ENCODE results near the gene LINGO4. TPM values are rescaled to one million over a fixed set of nuclear protein-coding genes. Genes with fewer than 3 reads are reported as not detected.

The LINGO4 gene
- total RNA-seq, 1 donor from 2014 or later = under 0.01 TPM

GRCh38 chr1:151846062-151846568 lies 40.9 kb upstream of the LINGO4 start:
- Histone ChIP-seq H3K9me3 (ENCODE audit: control insufficient read depth in 3 of 3, low read length in 3 of 3) (no peaks in the 10 kb centered on the region), H3K27me3 (ENCODE audit: control insufficient read depth in 3 of 3, insufficient read depth in 3 of 3, low read length in 3 of 3) (peaks cover 10 to 28% (median 15%) of the 10 kb centered on the region in 3 donors), H3K4me1 (ENCODE audit: control insufficient read depth in 3 of 3, insufficient read depth in 3 of 3, low read length in 3 of 3) (no peaks in the 10 kb centered on the region), H3K27ac (ENCODE audit: low read depth, low read length) (no peak overlapping the region), H3K4me3 (ENCODE audit: low read length in 3 of 3) (no peak overlapping the region), H3K9ac (ENCODE audit: low read depth in 1 of 3, low read length in 3 of 3) (no peak overlapping the region), H3K36me3 (ENCODE audit: control insufficient read depth in 3 of 3, insufficient read depth in 3 of 3, low read length in 3 of 3) (no peaks in the 10 kb centered on the region)

- H3K27me3 ChIP-seq (ENCODE audit: control insufficient read depth in 3 of 3, insufficient read depth in 3 of 3, low read length in 3 of 3) = peaks cover 18 to 35% (median 27%) of the 10 kb centered on the region in 3 donors
- no peaks in the 10 kb centered on the region for H3K9me3 ChIP-seq (ENCODE audit: control insufficient read depth in 3 of 3, low read length in 3 of 3)
Observed at GRCh38 chr1:151843398-151843797, 38.2 kb upstream of the LINGO4 start.

GRCh38 chr1:151841141-151841540 lies 35.9 kb upstream of the LINGO4 start:
- H3K9ac ChIP-seq (ENCODE audit: low read depth in 1 of 3, low read length in 3 of 3) = no peak overlapping the region
- peaks cover 19 to 45% (median 34%) of the 10 kb centered on the region in 3 donors for H3K27me3 ChIP-seq (ENCODE audit: control insufficient read depth in 3 of 3, insufficient read depth in 3 of 3, low read length in 3 of 3)
- H3K9me3 ChIP-seq (ENCODE audit: control insufficient read depth in 3 of 3, low read length in 3 of 3) = no peaks in the 10 kb centered on the region
- H3K4me1 ChIP-seq (ENCODE audit: control insufficient read depth in 3 of 3, insufficient read depth in 3 of 3, low read length in 3 of 3) = peaks cover 8 to 19% (median 14%) of the 10 kb centered on the region in 3 donors
- H3K4me3 ChIP-seq (ENCODE audit: low read length in 3 of 3) = no peak overlapping the region
- H3K36me3 ChIP-seq (ENCODE audit: control insufficient read depth in 3 of 3, insufficient read depth in 3 of 3, low read length in 3 of 3) = no peaks in the 10 kb centered on the region
- H3K27ac ChIP-seq (ENCODE audit: low read depth, low read length) = no peak overlapping the region

More at GRCh38 chr1:151843398-151843797, 38.2 kb upstream of the LINGO4 start:
- H3K36me3 ChIP-seq (ENCODE audit: control insufficient read depth in 3 of 3, insufficient read depth in 3 of 3, low read length in 3 of 3) = no peaks in the 10 kb centered on the region
- no peak overlapping the region for H3K27ac ChIP-seq (ENCODE audit: low read depth, low read length)
- no peak overlapping the region for H3K4me3 ChIP-seq (ENCODE audit: low read length in 3 of 3)
- peaks cover 0 to 10% (median 6%) of the 10 kb centered on the region in 3 donors for H3K4me1 ChIP-seq (ENCODE audit: control insufficient read depth in 3 of 3, insufficient read depth in 3 of 3, low read length in 3 of 3)
- H3K9ac ChIP-seq (ENCODE audit: low read depth in 1 of 3, low read length in 3 of 3) = no peak overlapping the region

GRCh38 chr1:151840421-151840820 lies 35.2 kb upstream of the LINGO4 start:
- no peak overlapping the region for H3K27ac ChIP-seq (ENCODE audit: low read depth, low read length)

DNA sequence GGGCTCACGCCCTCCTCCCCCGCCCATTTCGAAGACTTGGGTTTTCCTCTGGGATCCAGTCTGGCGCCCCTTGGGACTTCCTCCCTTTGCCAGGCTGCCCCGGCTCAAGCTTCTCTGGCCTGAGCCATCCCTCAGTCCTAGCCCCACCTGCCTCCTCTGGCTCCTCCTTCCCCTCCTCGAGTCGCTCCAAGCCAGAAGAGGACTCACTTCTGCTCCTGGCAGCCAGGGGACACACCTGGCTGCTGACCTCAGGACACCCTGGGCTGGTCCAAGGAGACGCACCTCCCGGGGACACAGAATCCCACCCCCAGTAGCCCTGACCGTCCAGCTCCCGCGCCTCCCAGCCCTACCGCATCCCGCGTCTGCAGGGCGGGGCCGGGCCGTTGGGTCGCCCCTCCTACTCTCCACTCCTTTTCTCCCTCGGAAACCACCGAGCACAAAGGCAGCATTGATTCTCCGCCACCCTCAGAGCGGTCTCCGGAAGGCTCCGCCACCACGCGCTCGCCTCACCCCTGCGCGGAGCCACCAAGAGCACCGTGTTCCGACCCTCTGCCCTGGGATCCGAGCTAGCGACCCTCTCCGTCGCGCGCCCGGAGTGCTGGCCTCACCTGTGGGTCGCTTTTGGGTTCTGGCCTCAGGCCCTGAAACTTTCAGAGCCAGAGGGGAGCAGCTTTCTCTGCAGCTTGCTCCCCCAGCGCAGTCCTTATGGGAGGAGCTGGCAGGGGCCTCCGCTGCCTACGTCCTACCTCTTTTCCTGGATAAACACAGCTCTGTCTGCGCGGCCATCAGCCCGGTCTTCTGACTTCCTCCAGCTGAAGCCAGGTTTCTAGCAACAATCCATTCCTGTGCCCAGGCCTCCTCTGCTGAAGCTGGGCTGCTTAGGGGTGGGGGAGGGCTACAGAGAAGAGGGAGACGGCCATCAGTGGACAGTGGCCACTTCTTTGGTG lies 34.5 kb upstream of the LINGO4 start, which contains the start of gene C2CD4D:
Gene C2CD4D (minus strand): TSS at position 364 of the 947 bp plus-strand sequence. CDS start 831 bp downstream, outside the sequence.
- Histone ChIP-seq H3K9ac (ENCODE audit: low read depth in 1 of 3, low read length in 3 of 3) (peak within 1 kb of the TSS in 1 of 3 donors; percentile 10), H3K36me3 (ENCODE audit: control insufficient read depth in 3 of 3, insufficient read depth in 3 of 3, low read length in 3 of 3) (no peaks in the 10 kb centered on the region), H3K27ac (ENCODE audit: low read depth, low read length) (no peak within 1 kb of the TSS), H3K9me3 (ENCODE audit: control insufficient read depth in 3 of 3, low read length in 3 of 3) (no peaks in the 10 kb centered on the region), H3K4me1 (ENCODE audit: control insufficient read depth in 3 of 3, insufficient read depth in 3 of 3, low read length in 3 of 3) (peaks cover 8 to 20% (median 14%) of the 10 kb centered on the region in 3 donors), H3K4me3 (ENCODE audit: low read length in 3 of 3) (peak within 1 kb of the TSS; percentile 23 to 58 (median 49)), H3K27me3 (ENCODE audit: control insufficient read depth in 3 of 3, insufficient read depth in 3 of 3, low read length in 3 of 3) (peaks cover 19 to 44% (median 34%) of the 10 kb centered on the region in 3 donors)

More at GRCh38 chr1:151840421-151840820, 35.2 kb upstream of the LINGO4 start:
- Histone ChIP-seq H3K27me3 (ENCODE audit: control insufficient read depth in 3 of 3, insufficient read depth in 3 of 3, low read length in 3 of 3) (peaks cover 19 to 45% (median 34%) of the 10 kb centered on the region in 3 donors), H3K36me3 (ENCODE audit: control insufficient read depth in 3 of 3, insufficient read depth in 3 of 3, low read length in 3 of 3) (no peaks in the 10 kb centered on the region), H3K9me3 (ENCODE audit: control insufficient read depth in 3 of 3, low read length in 3 of 3) (no peaks in the 10 kb centered on the region), H3K4me3 (ENCODE audit: low read length in 3 of 3) (no peak overlapping the region), H3K4me1 (ENCODE audit: control insufficient read depth in 3 of 3, insufficient read depth in 3 of 3, low read length in 3 of 3) (peaks cover 8 to 20% (median 14%) of the 10 kb centered on the region in 3 donors), H3K9ac (ENCODE audit: low read depth in 1 of 3, low read length in 3 of 3) (no peak overlapping the region)

DNA sequence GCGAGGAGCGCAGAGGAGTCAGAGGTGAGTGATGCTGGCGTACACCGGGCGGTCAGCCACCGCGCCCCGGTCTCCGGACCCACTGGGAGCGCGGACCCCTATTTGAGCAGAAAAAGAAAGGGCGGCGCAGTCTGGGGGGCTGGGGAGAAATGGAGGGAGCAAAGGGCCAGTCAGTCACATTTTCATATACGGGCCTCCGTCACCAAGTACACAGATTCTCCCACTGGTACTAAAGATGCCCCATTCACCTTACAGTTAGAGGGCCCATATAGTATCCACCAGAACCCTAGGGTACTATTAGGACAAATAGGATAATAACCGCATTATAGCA lies 33.8 kb upstream of the LINGO4 start:
- peak overlapping the region in 1 of 3 donors; percentile 10 for H3K9ac ChIP-seq (ENCODE audit: low read depth in 1 of 3, low read length in 3 of 3)
- H3K4me3 ChIP-seq (ENCODE audit: low read length in 3 of 3) = peak overlapping the region in 2 of 3 donors; percentile 49 to 58
- peaks cover 19 to 40% (median 34%) of the 10 kb centered on the region in 3 donors for H3K27me3 ChIP-seq (ENCODE audit: control insufficient read depth in 3 of 3, insufficient read depth in 3 of 3, low read length in 3 of 3)
- H3K9me3 ChIP-seq (ENCODE audit: control insufficient read depth in 3 of 3, low read length in 3 of 3) = no peaks in the 10 kb centered on the region
- no peaks in the 10 kb centered on the region for H3K36me3 ChIP-seq (ENCODE audit: control insufficient read depth in 3 of 3, insufficient read depth in 3 of 3, low read length in 3 of 3)
- H3K27ac ChIP-seq (ENCODE audit: low read depth, low read length) = no peak overlapping the region
- H3K4me1 ChIP-seq (ENCODE audit: control insufficient read depth in 3 of 3, insufficient read depth in 3 of 3, low read length in 3 of 3) = peaks cover 8 to 24% (median 14%) of the 10 kb centered on the region in 3 donors

- peak overlapping the region in 1 of 3 donors; percentile 60 for H3K9ac ChIP-seq (ENCODE audit: low read depth in 1 of 3, low read length in 3 of 3)
- no peaks in the 10 kb centered on the region for H3K36me3 ChIP-seq (ENCODE audit: control insufficient read depth in 3 of 3, insufficient read depth in 3 of 3, low read length in 3 of 3)
- H3K4me3 ChIP-seq (ENCODE audit: low read length in 3 of 3) = peak overlapping the region in 2 of 3 donors; percentile 49 to 58
- H3K27me3 ChIP-seq (ENCODE audit: control insufficient read depth in 3 of 3, insufficient read depth in 3 of 3, low read length in 3 of 3) = peaks cover 19 to 40% (median 34%) of the 10 kb centered on the region in 3 donors
- H3K4me1 ChIP-seq (ENCODE audit: control insufficient read depth in 3 of 3, insufficient read depth in 3 of 3, low read length in 3 of 3) = peaks cover 9 to 30% (median 19%) of the 10 kb centered on the region in 3 donors
- H3K9me3 ChIP-seq (ENCODE audit: control insufficient read depth in 3 of 3, low read length in 3 of 3) = no peaks in the 10 kb centered on the region
- no peak overlapping the region for H3K27ac ChIP-seq (ENCODE audit: low read depth, low read length)
Observed at GRCh38 chr1:151838222-151839081, 33.2 kb upstream of the LINGO4 start.

DNA sequence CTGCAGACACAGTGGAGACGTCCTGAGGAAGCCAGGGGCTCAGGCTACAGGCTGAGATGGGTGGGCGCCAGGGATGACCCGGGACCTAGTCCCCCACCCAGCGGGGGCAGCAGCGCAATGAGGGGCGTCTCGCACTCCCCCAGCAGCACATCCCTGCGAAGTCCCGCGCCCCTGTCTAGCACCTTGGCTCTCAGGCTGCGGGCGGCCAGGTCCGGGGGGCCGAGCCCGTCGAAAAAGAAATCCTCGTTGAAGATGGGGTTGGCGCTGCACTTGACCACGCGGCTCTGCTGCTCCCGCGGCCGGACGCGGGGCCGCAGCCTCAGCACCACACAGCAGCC lies 32.6 kb upstream of the LINGO4 start:
- Histone ChIP-seq H3K9me3 (ENCODE audit: control insufficient read depth in 3 of 3, low read length in 3 of 3) (no peaks in the 10 kb centered on the region), H3K27me3 (ENCODE audit: control insufficient read depth in 3 of 3, insufficient read depth in 3 of 3, low read length in 3 of 3) (peaks cover 19 to 40% (median 34%) of the 10 kb centered on the region in 3 donors), H3K4me3 (ENCODE audit: low read length in 3 of 3) (peak overlapping the region in 2 of 3 donors; percentile 49 to 58), H3K9ac (ENCODE audit: low read depth in 1 of 3, low read length in 3 of 3) (peak overlapping the region in 1 of 3 donors; percentile 60), H3K4me1 (ENCODE audit: control insufficient read depth in 3 of 3, insufficient read depth in 3 of 3, low read length in 3 of 3) (peaks cover 15 to 35% (median 24%) of the 10 kb centered on the region in 3 donors), H3K27ac (ENCODE audit: low read depth, low read length) (no peak overlapping the region), H3K36me3 (ENCODE audit: control insufficient read depth in 3 of 3, insufficient read depth in 3 of 3, low read length in 3 of 3) (no peaks in the 10 kb centered on the region)

- no peak overlapping the region for H3K9ac ChIP-seq (ENCODE audit: low read depth in 1 of 3, low read length in 3 of 3)
- no peaks in the 10 kb centered on the region for H3K36me3 ChIP-seq (ENCODE audit: control insufficient read depth in 3 of 3, insufficient read depth in 3 of 3, low read length in 3 of 3)
- H3K4me1 ChIP-seq (ENCODE audit: control insufficient read depth in 3 of 3, insufficient read depth in 3 of 3, low read length in 3 of 3) = peaks cover 20 to 42% (median 29%) of the 10 kb centered on the region in 3 donors
- H3K4me3 ChIP-seq (ENCODE audit: low read length in 3 of 3) = no peak overlapping the region
- H3K27ac ChIP-seq (ENCODE audit: low read depth, low read length) = no peak overlapping the region
- peaks cover 19 to 40% (median 34%) of the 10 kb centered on the region in 3 donors for H3K27me3 ChIP-seq (ENCODE audit: control insufficient read depth in 3 of 3, insufficient read depth in 3 of 3, low read length in 3 of 3)
- H3K9me3 ChIP-seq (ENCODE audit: control insufficient read depth in 3 of 3, low read length in 3 of 3) = no peaks in the 10 kb centered on the region
Observed at GRCh38 chr1:151837197-151837596, 32.0 kb upstream of the LINGO4 start.

Data from skeletal muscle tissue (tissue), 4 donors.